Measurements from ENCODE around the gene RTKN. TPM values are rescaled to one million over a fixed set of nuclear protein-coding genes. Genes with fewer than 3 reads are reported as not detected.

The RTKN gene
- total and polyA plus RNA-seq, 10 of the 15 experiments (the other 5 are each of a cell fraction or from before 2014, with no cell fraction given): 0.50 to 12.3 (median 5.4) TPM

DNA sequence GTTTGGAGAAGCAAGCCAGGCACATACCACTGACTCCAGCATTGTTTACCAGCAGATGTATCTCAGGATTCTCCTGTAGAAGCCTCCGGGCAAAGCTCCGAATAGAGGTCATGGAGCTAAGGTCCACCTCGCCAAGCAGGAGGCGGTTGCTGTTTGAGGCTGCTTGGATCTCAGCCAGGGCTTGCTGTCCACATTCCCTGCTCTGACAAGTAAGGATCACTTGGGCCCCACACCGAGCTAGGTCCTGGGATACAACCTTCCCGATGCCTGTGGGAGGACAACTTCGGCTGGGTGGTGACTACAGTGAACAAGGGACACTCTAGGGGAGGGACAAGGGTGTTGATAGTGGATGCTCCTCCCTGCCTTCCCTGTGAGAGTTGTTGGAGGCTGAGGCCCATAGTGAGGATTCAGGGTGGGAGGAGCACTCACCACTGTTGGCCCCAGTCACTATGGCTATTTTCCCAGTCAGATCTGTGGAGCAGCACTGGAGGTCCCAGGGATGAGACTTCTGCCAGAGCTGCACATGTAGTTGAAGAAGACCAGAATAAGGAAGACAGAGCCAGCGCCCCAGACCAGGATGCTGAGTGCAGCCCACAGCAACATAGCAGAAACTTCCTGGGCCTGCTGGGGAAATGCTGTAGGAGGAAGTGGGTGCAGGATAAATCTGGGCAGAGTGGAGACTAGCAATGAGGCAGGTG is 28.6 kb downstream of the RTKN start (continued):
- TF ChIP-seq SUZ12 (IDR thresholded peaks at IDR 0.05; ENCODE audit: unreplicated experiment): no peak
- TF ChIP-seq, protein P1, sequence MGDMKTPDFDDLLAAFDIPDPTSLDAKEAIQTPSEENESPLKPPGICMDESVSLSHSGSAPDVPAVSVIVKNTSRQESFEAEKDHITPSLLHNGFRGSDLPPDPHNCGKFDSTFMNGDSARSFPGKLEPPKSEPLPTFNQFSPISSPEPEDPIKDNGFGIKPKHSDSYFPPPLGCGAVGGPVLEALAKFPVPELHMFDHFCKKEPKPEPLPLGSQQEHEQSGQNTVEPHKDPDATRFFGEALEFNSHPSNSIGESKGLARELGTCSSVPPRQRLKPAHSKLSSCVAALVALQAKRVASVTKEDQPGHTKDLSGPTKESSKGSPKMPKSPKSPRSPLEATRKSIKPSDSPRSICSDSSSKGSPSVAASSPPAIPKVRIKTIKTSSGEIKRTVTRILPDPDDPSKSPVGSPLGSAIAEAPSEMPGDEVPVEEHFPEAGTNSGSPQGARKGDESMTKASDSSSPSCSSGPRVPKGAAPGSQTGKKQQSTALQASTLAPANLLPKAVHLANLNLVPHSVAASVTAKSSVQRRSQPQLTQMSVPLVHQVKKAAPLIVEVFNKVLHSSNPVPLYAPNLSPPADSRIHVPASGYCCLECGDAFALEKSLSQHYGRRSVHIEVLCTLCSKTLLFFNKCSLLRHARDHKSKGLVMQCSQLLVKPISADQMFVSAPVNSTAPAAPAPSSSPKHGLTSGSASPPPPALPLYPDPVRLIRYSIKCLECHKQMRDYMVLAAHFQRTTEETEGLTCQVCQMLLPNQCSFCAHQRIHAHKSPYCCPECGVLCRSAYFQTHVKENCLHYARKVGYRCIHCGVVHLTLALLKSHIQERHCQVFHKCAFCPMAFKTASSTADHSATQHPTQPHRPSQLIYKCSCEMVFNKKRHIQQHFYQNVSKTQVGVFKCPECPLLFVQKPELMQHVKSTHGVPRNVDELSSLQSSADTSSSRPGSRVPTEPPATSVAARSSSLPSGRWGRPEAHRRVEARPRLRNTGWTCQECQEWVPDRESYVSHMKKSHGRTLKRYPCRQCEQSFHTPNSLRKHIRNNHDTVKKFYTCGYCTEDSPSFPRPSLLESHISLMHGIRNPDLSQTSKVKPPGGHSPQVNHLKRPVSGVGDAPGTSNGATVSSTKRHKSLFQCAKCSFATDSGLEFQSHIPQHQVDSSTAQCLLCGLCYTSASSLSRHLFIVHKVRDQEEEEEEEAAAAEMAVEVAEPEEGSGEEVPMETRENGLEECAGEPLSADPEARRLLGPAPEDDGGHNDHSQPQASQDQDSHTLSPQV (IDR thresholded peaks at IDR 0.05): no peak
- no peak for TF ChIP-seq FOXK2 (IDR thresholded peaks at IDR 0.05)
- TF ChIP-seq CHD2 (IDR thresholded peaks at IDR 0.05; ENCODE audit: borderline replicate concordance, low read depth, low read length): no peak
- no peak for TF ChIP-seq TCF12 (IDR thresholded peaks at IDR 0.05; ENCODE audit: low read depth, low read length)
- TF ChIP-seq STAT1 (conservative IDR thresholded peaks at IDR 0.05): no peak

DNA sequence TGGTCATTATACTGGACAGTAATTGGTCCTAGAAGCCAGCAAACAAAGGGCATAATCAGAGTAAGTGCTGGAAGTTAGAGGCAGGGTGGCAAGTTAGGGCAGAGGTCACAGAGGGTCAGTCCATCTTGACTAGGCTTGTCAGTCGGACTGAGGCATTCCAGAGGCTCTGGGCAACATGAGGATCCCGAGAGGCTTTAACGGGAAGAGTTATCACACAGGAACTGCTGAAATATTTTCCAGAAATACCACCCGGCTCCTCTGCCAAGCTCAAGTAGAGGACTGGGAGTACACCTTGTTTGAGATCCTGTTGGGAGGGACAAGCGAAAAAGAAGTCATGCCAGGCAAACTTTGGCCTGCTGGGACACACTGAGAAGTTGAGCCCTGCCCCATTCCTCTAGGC is 34.1 kb downstream of the RTKN start:
- Histone ChIP-seq H3K4me1 (ENCODE audit: control insufficient read depth, insufficient read depth, low read length) (peaks cover 5% of the 10 kb centered on the region; the same call in 1 of the 2 replicates), H3K9ac (ENCODE audit: control insufficient read depth, insufficient read depth, low read length) (no peak overlapping the region), H2AFZ (ENCODE audit: control insufficient read depth, low read depth, low read length) (no peak overlapping the region), H3K4me2 (ENCODE audit: control insufficient read depth, insufficient read depth) (no peak overlapping the region), H3K27me3 (replicated peaks in 1 of 2; ENCODE audit: control insufficient read depth in 2 of 2, insufficient read depth in 2 of 2, low read length in 1 of 2) (no peaks in the 10 kb centered on the region), H3K9me3 (replicated peaks; ENCODE audit: control insufficient read depth, insufficient read depth, low read length) (no peaks in the 10 kb centered on the region), H3K27ac (ENCODE audit: control insufficient read depth, insufficient read depth) (no peak overlapping the region), H3K36me3 (ENCODE audit: control insufficient read depth in 2 of 2, insufficient read depth in 2 of 2, low read length in 1 of 2) (no peaks in the 10 kb centered on the region), H3K79me2 (ENCODE audit: control insufficient read depth, insufficient read depth, low read length) (no peaks in the 10 kb centered on the region), H3K4me3 (no peak overlapping the region), H4K20me1 (ENCODE audit: control insufficient read depth, insufficient read depth) (no peaks in the 10 kb centered on the region)
- no peak for FAIRE-seq
- 69% methylated on average over 5 of the region's 5 CpGs for WGBS (ENCODE audit: insufficient coverage, insufficient replicate concordance, low lambda C conversion rate, missing lambda C conversion rate)
- no peak for ATAC-seq
- no peak for DNase-seq (ENCODE audit: low read depth, low spot score)
- ChIA-PET RAD21 (ENCODE audit: unreplicated experiment) (no interaction called here), SMC1A (ENCODE audit: uncharacterized antibody, unreplicated experiment) (interaction anchor here (0.9 to 2.1 kb wide), 3 partner anchors 14 to 144 kb away, joined by 3 to 6 read pairs (median 3); partner anchors contain the start of genes C2orf81 and WDR54), CTCF (interaction anchor here (0.6 to 1.0 kb wide), 2 partner anchors 123 to 272 kb away, joined by 3 to 5 read pairs; no protein-coding TSS in a partner anchor), POLR2A (interaction anchor here (0.6 kb wide), 1 partner anchor 59 kb away, joined by 5 read pairs; no protein-coding TSS in a partner anchor)
- in situ Hi-C loops (cut with MboI): no loop called here
- no TSS peak for BruUV-seq (replicated peaks)
- intact Hi-C loops (cut with micrococcal nuclease; ENCODE audit: unreplicated experiment): no loop called here
- no peak for TF ChIP-seq POLR2AphosphoS5 (IDR thresholded peaks at IDR 0.05; ENCODE audit: low read length)
- TF ChIP-seq, protein P2, sequence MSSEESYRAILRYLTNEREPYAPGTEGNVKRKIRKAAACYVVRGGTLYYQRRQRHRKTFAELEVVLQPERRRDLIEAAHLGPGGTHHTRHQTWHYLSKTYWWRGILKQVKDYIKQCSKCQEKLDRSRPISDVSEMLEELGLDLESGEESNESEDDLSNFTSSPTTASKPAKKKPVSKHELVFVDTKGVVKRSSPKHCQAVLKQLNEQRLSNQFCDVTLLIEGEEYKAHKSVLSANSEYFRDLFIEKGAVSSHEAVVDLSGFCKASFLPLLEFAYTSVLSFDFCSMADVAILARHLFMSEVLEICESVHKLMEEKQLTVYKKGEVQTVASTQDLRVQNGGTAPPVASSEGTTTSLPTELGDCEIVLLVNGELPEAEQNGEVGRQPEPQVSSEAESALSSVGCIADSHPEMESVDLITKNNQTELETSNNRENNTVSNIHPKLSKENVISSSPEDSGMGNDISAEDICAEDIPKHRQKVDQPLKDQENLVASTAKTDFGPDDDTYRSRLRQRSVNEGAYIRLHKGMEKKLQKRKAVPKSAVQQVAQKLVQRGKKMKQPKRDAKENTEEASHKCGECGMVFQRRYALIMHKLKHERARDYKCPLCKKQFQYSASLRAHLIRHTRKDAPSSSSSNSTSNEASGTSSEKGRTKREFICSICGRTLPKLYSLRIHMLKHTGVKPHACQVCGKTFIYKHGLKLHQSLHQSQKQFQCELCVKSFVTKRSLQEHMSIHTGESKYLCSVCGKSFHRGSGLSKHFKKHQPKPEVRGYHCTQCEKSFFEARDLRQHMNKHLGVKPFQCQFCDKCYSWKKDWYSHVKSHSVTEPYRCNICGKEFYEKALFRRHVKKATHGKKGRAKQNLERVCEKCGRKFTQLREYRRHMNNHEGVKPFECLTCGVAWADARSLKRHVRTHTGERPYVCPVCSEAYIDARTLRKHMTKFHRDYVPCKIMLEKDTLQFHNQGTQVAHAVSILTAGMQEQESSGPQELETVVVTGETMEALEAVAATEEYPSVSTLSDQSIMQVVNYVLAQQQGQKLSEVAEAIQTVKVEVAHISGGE (CRISPR knock-in tag; IDR thresholded peaks at IDR 0.05): no peak
- TF ChIP-seq MYB (IDR thresholded peaks at IDR 0.05; ENCODE audit: borderline replicate concordance, low read depth, low read length): no peak
- TF ChIP-seq FOXK2 (IDR thresholded peaks at IDR 0.05): no peak
- TF ChIP-seq SUZ12 (IDR thresholded peaks at IDR 0.05; ENCODE audit: unreplicated experiment): no peak
- TF ChIP-seq, protein P3, sequence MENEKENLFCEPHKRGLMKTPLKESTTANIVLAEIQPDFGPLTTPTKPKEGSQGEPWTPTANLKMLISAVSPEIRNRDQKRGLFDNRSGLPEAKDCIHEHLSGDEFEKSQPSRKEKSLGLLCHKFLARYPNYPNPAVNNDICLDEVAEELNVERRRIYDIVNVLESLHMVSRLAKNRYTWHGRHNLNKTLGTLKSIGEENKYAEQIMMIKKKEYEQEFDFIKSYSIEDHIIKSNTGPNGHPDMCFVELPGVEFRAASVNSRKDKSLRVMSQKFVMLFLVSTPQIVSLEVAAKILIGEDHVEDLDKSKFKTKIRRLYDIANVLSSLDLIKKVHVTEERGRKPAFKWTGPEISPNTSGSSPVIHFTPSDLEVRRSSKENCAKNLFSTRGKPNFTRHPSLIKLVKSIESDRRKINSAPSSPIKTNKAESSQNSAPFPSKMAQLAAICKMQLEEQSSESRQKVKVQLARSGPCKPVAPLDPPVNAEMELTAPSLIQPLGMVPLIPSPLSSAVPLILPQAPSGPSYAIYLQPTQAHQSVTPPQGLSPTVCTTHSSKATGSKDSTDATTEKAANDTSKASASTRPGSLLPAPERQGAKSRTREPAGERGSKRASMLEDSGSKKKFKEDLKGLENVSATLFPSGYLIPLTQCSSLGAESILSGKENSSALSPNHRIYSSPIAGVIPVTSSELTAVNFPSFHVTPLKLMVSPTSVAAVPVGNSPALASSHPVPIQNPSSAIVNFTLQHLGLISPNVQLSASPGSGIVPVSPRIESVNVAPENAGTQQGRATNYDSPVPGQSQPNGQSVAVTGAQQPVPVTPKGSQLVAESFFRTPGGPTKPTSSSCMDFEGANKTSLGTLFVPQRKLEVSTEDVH (IDR thresholded peaks at IDR 0.05; ENCODE audit: low read depth, partially characterized antibody): no peak
